Calu3 (cell line): ENCODE data around the gene PTPRG. TPM values are rescaled to one million over a fixed set of nuclear protein-coding genes. Genes with fewer than 3 reads are reported as not detected.

Experiments
- BruUV-seq: library from RNA; stranded (reverse); fragments of 400-500 nt; replicated peaks from 2 replicates; lab custom pipeline; 2021; lab: Mats Ljungman, UMichigan
- CTCF ChIA-PET: fragments of 300-600 bp; sonication (Branson Sonifier 250); formaldehyde crosslinking; loops from one replicate; lab custom pipeline; 2022; ENCODE audit warnings: antibody characterized with exemption; lab: Charles Lee
- DNase-seq: peaks from one replicate; pipeline ENCODE4 v3.0.0; 2022
- H3K27ac Mint-ChIP-seq: one replicate; pipeline ENCODE4 v1.8.0; 2022; ENCODE audit warnings: mixed read lengths; ENCODE audit not compliant: unreplicated experiment
- H3K27me3 Mint-ChIP-seq: one replicate; pipeline ENCODE4 v1.8.0; 2022; ENCODE audit warnings: mixed read lengths; ENCODE audit not compliant: unreplicated experiment
- H3K36me3 Mint-ChIP-seq: one replicate; pipeline ENCODE4 v1.8.0; 2022; ENCODE audit warnings: mild to moderate bottlenecking, moderate library complexity, mixed read lengths; ENCODE audit not compliant: insufficient read depth, unreplicated experiment
- H3K4me1 Mint-ChIP-seq: one replicate; pipeline ENCODE4 v1.8.0; 2022; ENCODE audit warnings: mild to moderate bottlenecking, low read depth, mixed read lengths; ENCODE audit not compliant: unreplicated experiment
- H3K4me3 Mint-ChIP-seq: one replicate; pipeline ENCODE4 v1.8.0; 2022; ENCODE audit warnings: mild to moderate bottlenecking, low read depth, moderate library complexity, mixed read lengths; ENCODE audit not compliant: unreplicated experiment
- H3K9me3 Mint-ChIP-seq: one replicate; pipeline ENCODE4 v1.8.0; 2022; ENCODE audit warnings: low read depth, mixed read lengths; ENCODE audit not compliant: unreplicated experiment
- intact Hi-C: fragments of 100-400 bp; cut with micrococcal nuclease; formaldehyde crosslinking; loops from one replicate; pipeline ENCODE4 v1.10.0; 2022; ENCODE audit not compliant: unreplicated experiment
- total RNA-seq: library from RNA; stranded (reverse); gene quantifications from 2 replicates; pipeline ENCODE4 v1.2.3, GENCODE V29; 2022
- TF ChIP-seq, protein P1 (sequence below): fragments of 200-600 bp; IDR thresholded peaks from one replicate; pipeline ENCODE4 v1.8.0; 2022; ENCODE audit warnings: antibody characterized with exemption; ENCODE audit not compliant: unreplicated experiment

Gene PTPRG
- total RNA-seq, 1 experiment from 2014 or later: 0.35 TPM

DNA sequence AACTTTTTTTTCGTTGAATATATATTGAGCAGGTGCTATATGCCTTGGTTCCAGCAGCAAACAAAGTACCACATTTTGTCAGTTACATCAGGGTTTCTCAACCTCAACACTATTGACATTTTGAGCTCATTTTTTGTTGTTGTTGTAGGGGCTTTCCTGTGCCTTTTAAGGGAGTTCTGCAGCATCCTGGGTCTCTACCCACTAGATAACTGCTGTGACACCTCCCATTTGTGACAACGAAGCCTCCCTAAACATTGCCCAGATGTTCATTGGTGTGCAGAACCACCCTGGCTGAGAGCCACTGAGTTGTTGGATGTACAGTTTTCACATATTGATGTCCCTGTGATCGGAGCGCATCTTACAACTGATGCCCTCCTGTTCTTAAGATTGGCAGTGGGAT is 382.6 kb downstream of the PTPRG start:
- intact Hi-C loops: no loop called here
- Mint-ChIP-seq H3K9me3 (peaks cover 10% of the 10 kb centered on the region), H3K4me1 (no peaks in the 10 kb centered on the region), H3K4me3 (no peak overlapping the region), H3K27me3 (no peaks in the 10 kb centered on the region), H3K27ac (no peak overlapping the region), H3K36me3 (no peaks in the 10 kb centered on the region)
- DNase-seq: no peak
- TF ChIP-seq, protein P1, sequence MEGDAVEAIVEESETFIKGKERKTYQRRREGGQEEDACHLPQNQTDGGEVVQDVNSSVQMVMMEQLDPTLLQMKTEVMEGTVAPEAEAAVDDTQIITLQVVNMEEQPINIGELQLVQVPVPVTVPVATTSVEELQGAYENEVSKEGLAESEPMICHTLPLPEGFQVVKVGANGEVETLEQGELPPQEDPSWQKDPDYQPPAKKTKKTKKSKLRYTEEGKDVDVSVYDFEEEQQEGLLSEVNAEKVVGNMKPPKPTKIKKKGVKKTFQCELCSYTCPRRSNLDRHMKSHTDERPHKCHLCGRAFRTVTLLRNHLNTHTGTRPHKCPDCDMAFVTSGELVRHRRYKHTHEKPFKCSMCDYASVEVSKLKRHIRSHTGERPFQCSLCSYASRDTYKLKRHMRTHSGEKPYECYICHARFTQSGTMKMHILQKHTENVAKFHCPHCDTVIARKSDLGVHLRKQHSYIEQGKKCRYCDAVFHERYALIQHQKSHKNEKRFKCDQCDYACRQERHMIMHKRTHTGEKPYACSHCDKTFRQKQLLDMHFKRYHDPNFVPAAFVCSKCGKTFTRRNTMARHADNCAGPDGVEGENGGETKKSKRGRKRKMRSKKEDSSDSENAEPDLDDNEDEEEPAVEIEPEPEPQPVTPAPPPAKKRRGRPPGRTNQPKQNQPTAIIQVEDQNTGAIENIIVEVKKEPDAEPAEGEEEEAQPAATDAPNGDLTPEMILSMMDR: no peak
- BruUV-seq: no TSS peak
- CTCF ChIA-PET: no interaction called here

DNA sequence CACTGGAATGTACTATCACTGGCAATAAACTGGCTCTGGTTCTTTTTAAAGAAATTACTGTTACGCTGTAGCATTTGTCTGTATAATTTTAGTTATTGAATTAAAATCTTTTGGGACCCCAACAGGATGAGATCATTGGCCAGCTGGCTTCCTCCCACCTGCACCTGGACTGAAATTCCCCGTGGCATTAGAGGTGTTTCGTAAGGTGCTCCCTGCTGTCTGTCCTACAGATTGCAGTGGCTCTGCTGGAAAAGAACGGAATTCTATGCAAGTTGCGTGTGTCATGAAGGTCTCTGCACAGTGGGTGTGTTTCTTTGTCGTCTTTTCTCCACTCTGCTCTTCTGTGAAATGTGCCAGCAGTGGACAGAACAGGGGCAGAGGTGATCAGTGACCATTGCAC is 383.4 kb downstream of the PTPRG start:
- BruUV-seq: no TSS peak
- CTCF ChIA-PET: no interaction called here

DNA sequence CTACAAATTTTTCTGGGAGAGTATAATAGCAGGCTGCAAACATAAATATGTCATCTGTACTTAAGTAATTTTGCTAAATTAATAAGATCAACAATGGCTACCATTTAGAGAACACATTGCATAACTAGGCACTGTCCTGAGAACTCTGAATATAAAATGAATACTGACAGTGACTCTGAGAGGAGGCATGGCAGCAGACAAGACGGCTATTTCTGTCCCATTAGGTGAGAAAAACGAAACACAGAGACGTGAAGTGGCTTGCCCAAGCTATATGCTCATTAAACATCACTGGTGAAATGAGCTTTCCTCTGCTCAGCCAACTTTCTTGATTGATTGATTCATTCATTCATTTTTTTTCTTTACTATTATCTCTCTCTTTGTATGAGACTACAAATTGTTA is 384.3 kb downstream of the PTPRG start:
- H3K36me3 Mint-ChIP-seq: no peaks in the 10 kb centered on the region
- TF ChIP-seq, protein P1: no peak
- BruUV-seq: no TSS peak
- no peaks in the 10 kb centered on the region for H3K4me1 Mint-ChIP-seq
- H3K9me3 Mint-ChIP-seq: peaks cover 15% of the 10 kb centered on the region
- intact Hi-C loops: no loop called here
- no peak for DNase-seq
- no peak overlapping the region for H3K4me3 Mint-ChIP-seq
- no peaks in the 10 kb centered on the region for H3K27me3 Mint-ChIP-seq
- CTCF ChIA-PET: no interaction called here
- no peak overlapping the region for H3K27ac Mint-ChIP-seq

More for the DNA sequence above, 383.4 kb downstream of the PTPRG start:
- no peak for DNase-seq
- Mint-ChIP-seq H3K27me3 (no peaks in the 10 kb centered on the region), H3K4me1 (no peaks in the 10 kb centered on the region), H3K27ac (no peak overlapping the region), H3K36me3 (no peaks in the 10 kb centered on the region), H3K4me3 (no peak overlapping the region), H3K9me3 (peaks cover 11% of the 10 kb centered on the region)
- intact Hi-C loops: no loop called here
- TF ChIP-seq, protein P1: no peak

DNA sequence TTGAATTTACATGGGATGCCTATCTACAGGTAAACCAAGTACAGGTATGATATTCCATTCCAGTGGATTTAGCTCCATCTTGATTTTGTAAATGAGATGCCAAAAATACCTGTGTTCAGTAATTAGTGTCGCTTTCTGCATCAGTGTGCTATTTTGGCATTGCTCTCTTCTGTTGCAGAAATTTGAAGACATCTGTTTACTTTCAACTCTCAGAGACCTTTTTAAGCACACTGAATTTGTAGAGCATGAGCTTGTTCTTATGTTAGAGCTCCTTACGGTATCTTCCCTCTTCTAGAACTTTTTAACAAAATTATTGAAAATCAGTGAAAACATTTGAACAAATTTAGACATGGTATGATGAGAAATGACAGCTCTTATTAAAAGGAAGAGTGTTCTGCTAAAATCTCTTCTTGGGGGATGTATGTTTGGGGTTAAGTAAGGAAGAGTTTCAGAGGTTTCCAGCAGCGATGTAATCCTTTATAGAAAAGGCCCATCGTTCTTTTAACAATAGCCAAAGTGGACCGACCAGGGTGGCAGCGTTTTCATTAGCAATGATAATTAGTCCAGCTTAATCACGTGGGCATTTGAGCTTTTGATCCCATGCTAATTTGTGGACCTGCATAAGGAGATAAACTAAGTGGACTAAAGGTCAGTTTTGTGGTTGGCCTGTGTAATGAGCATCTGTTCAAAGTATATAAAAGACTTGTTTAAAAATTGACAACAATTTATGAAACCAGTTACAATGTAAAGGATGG is 385.4 kb downstream of the PTPRG start:
- Mint-ChIP-seq H3K4me3 (no peak overlapping the region), H3K36me3 (no peaks in the 10 kb centered on the region), H3K27ac (no peak overlapping the region), H3K4me1 (no peaks in the 10 kb centered on the region), H3K27me3 (no peaks in the 10 kb centered on the region), H3K9me3 (peaks cover 15% of the 10 kb centered on the region)
- CTCF ChIA-PET: no interaction called here
- no peak for DNase-seq
- intact Hi-C loops: no loop called here
- no TSS peak for BruUV-seq
- TF ChIP-seq, protein P1: no peak
